Type B pancreatic cell (in vitro differentiated cells): Measurements from ENCODE around the gene SZT2. TPM values are rescaled to one million over a fixed set of nuclear protein-coding genes. Genes with fewer than 3 reads are reported as not detected.
A peak's percentile ranks its signal among the peaks of the same experiment; 100 is the strongest.

Experiments used
- DNase-seq: peaks from one replicate; pipeline ENCODE4 v3.0.0; 2021; ENCODE audit warnings: mixed read lengths; ENCODE audit not compliant: unreplicated experiment; ENCODE audit errors: extremely low spot score
- H3K27ac Mint-ChIP-seq: 2 replicates; pipeline ENCODE4 v1.8.0; 2021; ENCODE audit warnings: mild to moderate bottlenecking, mixed read lengths
- H3K27me3 Mint-ChIP-seq: 2 replicates; pipeline ENCODE4 v1.8.0; 2021; ENCODE audit warnings: mixed read lengths
- H3K36me3 Mint-ChIP-seq: 2 replicates; pipeline ENCODE4 v1.8.0; 2021; ENCODE audit warnings: mixed read lengths
- H3K4me1 Mint-ChIP-seq: one replicate; pipeline ENCODE4 v1.8.0; 2021; ENCODE audit warnings: mixed read lengths; ENCODE audit not compliant: unreplicated experiment
- H3K4me3 Mint-ChIP-seq: 2 replicates; pipeline ENCODE4 v1.8.0; 2021; ENCODE audit warnings: mild to moderate bottlenecking, mixed read lengths
- H3K9me3 Mint-ChIP-seq: 2 replicates; pipeline ENCODE4 v1.8.0; 2021; ENCODE audit warnings: mixed read lengths
- CTCF ChIP-seq: fragments of 200-600 bp; sonication (generic); conservative IDR thresholded peaks from 2 replicates; pipeline ENCODE4 v1.5.0; 2021; ENCODE audit warnings: antibody characterized with exemption, mild to moderate bottlenecking
- total RNA-seq: library from RNA; stranded (reverse); gene quantifications from 2 replicates; pipeline ENCODE4 v1.2.1, GENCODE V29; 2021; ENCODE audit warnings: low replicate concordance

SZT2 gene
- total RNA-seq, 1 donor from 2014 or later = 65.7 TPM

DNA sequence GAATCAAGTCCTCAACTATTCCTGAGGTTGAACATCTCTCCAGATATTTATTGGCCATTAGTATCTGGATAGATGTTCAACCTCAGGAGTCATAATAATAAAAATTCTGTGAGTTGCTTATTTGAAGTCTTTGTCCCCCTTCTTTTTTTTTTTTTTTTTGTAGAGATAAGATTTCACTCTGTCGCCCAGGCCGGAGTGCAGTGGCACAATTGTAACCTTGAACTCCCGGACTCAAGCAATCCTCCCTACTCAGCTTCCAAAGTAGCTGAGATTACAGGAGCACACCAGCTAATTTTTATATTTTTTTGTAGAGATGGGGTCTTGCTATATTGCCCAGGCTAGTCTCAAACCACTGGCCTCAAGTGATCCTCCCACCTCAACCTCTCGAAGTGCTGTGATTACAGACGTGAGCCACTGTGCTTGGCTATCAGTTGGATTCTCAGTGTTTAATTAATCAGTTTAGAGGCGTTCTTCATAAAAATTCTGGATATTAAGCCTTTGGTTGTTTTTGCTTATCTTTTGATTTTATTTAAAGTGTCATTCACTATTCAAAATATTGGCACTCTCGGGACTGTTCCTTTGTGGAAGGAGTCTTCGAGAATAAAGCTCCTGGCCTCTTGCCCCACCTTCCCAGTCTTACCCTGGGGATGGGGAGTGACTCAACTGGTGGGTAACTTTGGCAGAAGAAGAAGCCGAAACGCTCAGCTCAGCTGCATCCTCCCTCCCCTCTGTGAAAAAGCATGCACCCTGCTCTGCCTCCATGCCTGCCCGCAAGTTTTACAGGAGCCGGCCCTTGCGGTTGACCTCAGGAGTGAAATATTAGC lies 75.2 kb downstream of the SZT2 start:
- no peaks in the 10 kb centered on the region for H3K27me3 Mint-ChIP-seq
- no peak for DNase-seq
- no peak overlapping the region for H3K4me3 Mint-ChIP-seq

GRCh38 chr1:43465505-43466067 lies 75.9 kb downstream of the SZT2 start:
- peak overlapping the region; percentile 44 for H3K27ac Mint-ChIP-seq
- DNase-seq = no peak
- TF ChIP-seq CTCF = no peak

More for the DNA sequence above, 75.2 kb downstream of the SZT2 start:
- no peak for TF ChIP-seq CTCF
- Mint-ChIP-seq H3K4me1 (peaks cover 14% of the 10 kb centered on the region), H3K27ac (no peak overlapping the region), H3K9me3 (no peaks in the 10 kb centered on the region), H3K36me3 (no peaks in the 10 kb centered on the region)

GRCh38 chr1:43466403-43466802 lies 76.7 kb downstream of the SZT2 start:
- H3K4me3 Mint-ChIP-seq = no peak overlapping the region
- DNase-seq = no peak
- no peaks in the 10 kb centered on the region for H3K9me3 Mint-ChIP-seq
- no peak overlapping the region for H3K27ac Mint-ChIP-seq
- no peak for TF ChIP-seq CTCF
- H3K36me3 Mint-ChIP-seq = no peaks in the 10 kb centered on the region
- no peaks in the 10 kb centered on the region for H3K27me3 Mint-ChIP-seq
- peaks cover 14% of the 10 kb centered on the region for H3K4me1 Mint-ChIP-seq

More at GRCh38 chr1:43465505-43466067, 75.9 kb downstream of the SZT2 start:
- no peaks in the 10 kb centered on the region for H3K9me3 Mint-ChIP-seq
- H3K4me3 Mint-ChIP-seq = no peak overlapping the region
- peaks cover 14% of the 10 kb centered on the region for H3K4me1 Mint-ChIP-seq
- H3K27me3 Mint-ChIP-seq = no peaks in the 10 kb centered on the region
- no peaks in the 10 kb centered on the region for H3K36me3 Mint-ChIP-seq

DNA sequence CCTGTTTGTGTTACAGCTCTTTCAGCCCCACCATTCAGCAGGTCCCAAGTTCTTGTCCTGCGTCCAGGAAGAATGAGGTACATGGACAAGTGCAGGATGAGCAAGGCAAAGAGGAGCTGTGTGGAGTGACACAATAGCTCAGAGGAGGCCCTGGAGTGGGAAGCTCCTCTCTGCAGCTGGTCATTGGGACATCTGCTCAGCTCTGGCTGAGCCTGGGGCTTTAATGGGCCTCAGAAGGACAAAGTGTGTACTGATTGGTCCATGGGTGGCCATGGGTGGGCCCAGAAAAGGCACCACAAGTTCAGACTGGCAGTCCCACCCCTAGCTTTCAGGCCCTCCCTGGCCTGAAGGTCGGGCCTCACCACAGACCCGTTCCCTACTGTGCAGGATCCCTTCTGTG lies 78.7 kb downstream of the SZT2 start:
- DNase-seq = no peak
- no peak for TF ChIP-seq CTCF

GRCh38 chr1:43469932-43470331 lies 80.2 kb downstream of the SZT2 start:
- Mint-ChIP-seq H3K4me1 (peaks cover 25% of the 10 kb centered on the region), H3K36me3 (no peaks in the 10 kb centered on the region), H3K9me3 (no peaks in the 10 kb centered on the region), H3K27ac (no peak overlapping the region), H3K4me3 (no peak overlapping the region), H3K27me3 (no peaks in the 10 kb centered on the region)
- DNase-seq = no peak
- TF ChIP-seq CTCF = no peak

More for the DNA sequence above, 78.7 kb downstream of the SZT2 start:
- Mint-ChIP-seq H3K9me3 (no peaks in the 10 kb centered on the region), H3K4me3 (no peak overlapping the region), H3K36me3 (no peaks in the 10 kb centered on the region), H3K27ac (no peak overlapping the region), H3K27me3 (no peaks in the 10 kb centered on the region), H3K4me1 (peaks cover 23% of the 10 kb centered on the region)
